Endodermal cell (in vitro differentiated cells): ENCODE measurements around the gene IL1RAPL2. TPM values are rescaled to one million over a fixed set of nuclear protein-coding genes. Genes with fewer than 3 reads are reported as not detected.

Experiments used
- DNase-seq: peaks from one replicate; pipeline ENCODE4 v3.0.0-alpha.2; 2017
- H3K27ac ChIP-seq: 2 replicates; pipeline ENCODE4 v1.5.1; 2013; ENCODE audit warnings: mild to moderate bottlenecking, low read depth, low read length, moderate library complexity
- H3K27me3 ChIP-seq: 2 replicates; pipeline ENCODE4 v1.6.1; 2013; ENCODE audit warnings: mild to moderate bottlenecking, low read length, moderate library complexity; ENCODE audit not compliant: insufficient read depth, control insufficient read depth, poor library complexity, severe bottlenecking
- H3K36me3 ChIP-seq: 2 replicates; pipeline ENCODE4 v1.7.0; 2013; ENCODE audit warnings: mild to moderate bottlenecking, low read length, moderate library complexity; ENCODE audit not compliant: control insufficient read depth, insufficient read depth
- H3K4me1 ChIP-seq: one replicate; pipeline ENCODE4 v1.7.0; 2013; ENCODE audit warnings: low read length; ENCODE audit not compliant: control insufficient read depth, insufficient read depth
- H3K4me3 ChIP-seq: 2 replicates; pipeline ENCODE4 v1.5.1; 2013; ENCODE audit warnings: mild to moderate bottlenecking, low read length, moderate library complexity
- H3K9ac ChIP-seq: 2 replicates; pipeline ENCODE4 v1.6.1; 2013; ENCODE audit warnings: mild to moderate bottlenecking, low read length, moderate library complexity; ENCODE audit not compliant: poor library complexity, severe bottlenecking; ENCODE audit errors: extremely low read depth
- H3K9me3 ChIP-seq: 2 replicates; pipeline ENCODE4 v1.6.1; 2013; ENCODE audit warnings: mild to moderate bottlenecking, low read length, moderate library complexity; ENCODE audit not compliant: control insufficient read depth
- H3K27ac Mint-ChIP-seq: 2 replicates; pipeline ENCODE4 v1.8.0; 2020; ENCODE audit warnings: mixed read lengths
- H3K27me3 Mint-ChIP-seq: 2 replicates; pipeline ENCODE4 v1.8.0; 2021; ENCODE audit warnings: mild to moderate bottlenecking, mixed read lengths; ENCODE audit not compliant: insufficient read depth
- H3K36me3 Mint-ChIP-seq: 2 replicates; pipeline ENCODE4 v1.8.0; 2020; ENCODE audit warnings: low read depth, mixed read lengths
- H3K4me1 Mint-ChIP-seq: 2 replicates; pipeline ENCODE4 v1.8.0; 2020; ENCODE audit warnings: mixed read lengths
- H3K4me3 Mint-ChIP-seq: 2 replicates; pipeline ENCODE4 v1.8.0; 2020; ENCODE audit warnings: mild to moderate bottlenecking, moderate library complexity, mixed read lengths
- H3K9me3 Mint-ChIP-seq: 2 replicates; pipeline ENCODE4 v1.8.0; 2020; ENCODE audit warnings: mild to moderate bottlenecking, mixed read lengths
- CTCF ChIP-seq: fragments of 200-600 bp; sonication (generic); conservative IDR thresholded peaks from 2 replicates; pipeline ENCODE4 v1.5.0; 2021; ENCODE audit warnings: antibody characterized with exemption, mild to moderate bottlenecking
- total RNA-seq, 2 donors: library from RNA; stranded (reverse); fragmentation: NEBNext Ultra II Directional in 1 of 2; extraction: Animal tissue kit (Norgen Biotek cat#: 25700) in 1 of 2; gene quantifications; 2 replicates in 1 of 2; 3 replicates in 1 of 2; pipeline ENCODE4 v1.2.1, GENCODE V29; 2021

The IL1RAPL2 gene
- total RNA-seq, 2 donors from 2014 or later = 0.13 TPM; not detected in 1

- TF ChIP-seq CTCF = no peak
- Mint-ChIP-seq H3K4me3 (no peak overlapping the region), H3K27me3 (no peaks in the 10 kb centered on the region), H3K36me3 (no peaks in the 10 kb centered on the region), H3K4me1 (no peaks in the 10 kb centered on the region), H3K9me3 (peaks cover 9% of the 10 kb centered on the region), H3K27ac (no peak overlapping the region)
- Histone ChIP-seq H3K27ac (no peak overlapping the region), H3K9me3 (no peaks in the 10 kb centered on the region), H3K27me3 (no peaks in the 10 kb centered on the region), H3K4me3 (no peak overlapping the region), H3K4me1 (no peaks in the 10 kb centered on the region), H3K9ac (no peak overlapping the region), H3K36me3 (no peaks in the 10 kb centered on the region)
- no peak for DNase-seq
These were observed 421.1 kb downstream of the IL1RAPL2 start for GRCh38 chrX:104987063-104987462.

- H3K36me3 Mint-ChIP-seq = no peaks in the 10 kb centered on the region
- Histone ChIP-seq H3K27me3 (no peaks in the 10 kb centered on the region), H3K36me3 (no peaks in the 10 kb centered on the region), H3K27ac (no peak overlapping the region), H3K9me3 (no peaks in the 10 kb centered on the region), H3K4me3 (no peak overlapping the region), H3K9ac (no peak overlapping the region), H3K4me1 (no peaks in the 10 kb centered on the region)
- H3K4me1 Mint-ChIP-seq = no peaks in the 10 kb centered on the region
- no peaks in the 10 kb centered on the region for H3K27me3 Mint-ChIP-seq
- no peak for DNase-seq
- H3K9me3 Mint-ChIP-seq = peaks cover 7% of the 10 kb centered on the region
- TF ChIP-seq CTCF = no peak
- no peak overlapping the region for H3K4me3 Mint-ChIP-seq
- no peak overlapping the region for H3K27ac Mint-ChIP-seq
These were observed 422.0 kb downstream of the IL1RAPL2 start for GRCh38 chrX:104988038-104988437.

GRCh38 chrX:104995546-104995945, 429.5 kb downstream of the IL1RAPL2 start:
- no peaks in the 10 kb centered on the region for H3K4me1 ChIP-seq
- H3K27me3 Mint-ChIP-seq = peaks cover 14% of the 10 kb centered on the region
- H3K27ac ChIP-seq = no peak overlapping the region
- H3K27me3 ChIP-seq = peaks cover 44% of the 10 kb centered on the region
- DNase-seq = no peak
- no peak overlapping the region for H3K27ac Mint-ChIP-seq
- no peak for TF ChIP-seq CTCF
- no peaks in the 10 kb centered on the region for H3K9me3 ChIP-seq
- H3K4me1 Mint-ChIP-seq = peaks cover 1% of the 10 kb centered on the region
- no peak overlapping the region for H3K9ac ChIP-seq
- no peak overlapping the region for H3K4me3 ChIP-seq
- H3K4me3 Mint-ChIP-seq = no peak overlapping the region
- no peaks in the 10 kb centered on the region for H3K36me3 ChIP-seq
- H3K9me3 Mint-ChIP-seq = peaks cover 28% of the 10 kb centered on the region
- no peaks in the 10 kb centered on the region for H3K36me3 Mint-ChIP-seq
